Measurements from ENCODE around the gene EFHD2.
A peak's percentile ranks its signal among the peaks of the same experiment; 100 is the strongest.
"Not testable (repeated sequence)": the region's sequence is repeated elsewhere in the genome, so short reads cannot be mapped to it uniquely, and the experiment has no call there.

Gene EFHD2

DNA sequence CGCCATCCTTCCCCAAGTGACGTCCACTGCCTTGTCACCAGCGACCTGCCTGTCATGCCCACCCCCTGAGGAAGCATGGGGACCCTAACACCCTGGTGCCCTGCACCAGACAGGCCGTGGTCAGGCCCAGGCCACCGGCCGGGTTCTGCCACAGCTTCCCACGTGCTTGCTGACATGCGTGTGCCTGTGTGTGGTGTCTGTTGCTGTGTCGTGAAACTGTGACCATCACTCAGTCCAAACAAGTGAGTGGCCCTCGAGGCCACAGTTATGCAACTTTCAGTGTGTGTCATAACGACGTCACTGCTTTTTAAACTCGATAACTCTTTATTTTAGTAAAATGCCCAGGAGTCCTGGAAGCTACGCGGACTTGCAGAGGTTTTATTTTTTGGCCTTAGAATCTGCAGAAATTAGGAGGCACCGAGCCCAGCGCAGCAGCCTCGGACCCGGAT is 20.0 kb downstream of the EFHD2 start:
- ChIA-PET POLR2A (ENCODE audit: low non-redundant PET) (no interaction called here), CTCF (interaction anchor here (3.7 kb wide), 1 partner anchor 105 kb away, joined by 57 read pairs; no protein-coding TSS in a partner anchor)
- H3K27ac ChIP-seq: peak overlapping the region; percentile 50
- TF ChIP-seq, protein P1, sequence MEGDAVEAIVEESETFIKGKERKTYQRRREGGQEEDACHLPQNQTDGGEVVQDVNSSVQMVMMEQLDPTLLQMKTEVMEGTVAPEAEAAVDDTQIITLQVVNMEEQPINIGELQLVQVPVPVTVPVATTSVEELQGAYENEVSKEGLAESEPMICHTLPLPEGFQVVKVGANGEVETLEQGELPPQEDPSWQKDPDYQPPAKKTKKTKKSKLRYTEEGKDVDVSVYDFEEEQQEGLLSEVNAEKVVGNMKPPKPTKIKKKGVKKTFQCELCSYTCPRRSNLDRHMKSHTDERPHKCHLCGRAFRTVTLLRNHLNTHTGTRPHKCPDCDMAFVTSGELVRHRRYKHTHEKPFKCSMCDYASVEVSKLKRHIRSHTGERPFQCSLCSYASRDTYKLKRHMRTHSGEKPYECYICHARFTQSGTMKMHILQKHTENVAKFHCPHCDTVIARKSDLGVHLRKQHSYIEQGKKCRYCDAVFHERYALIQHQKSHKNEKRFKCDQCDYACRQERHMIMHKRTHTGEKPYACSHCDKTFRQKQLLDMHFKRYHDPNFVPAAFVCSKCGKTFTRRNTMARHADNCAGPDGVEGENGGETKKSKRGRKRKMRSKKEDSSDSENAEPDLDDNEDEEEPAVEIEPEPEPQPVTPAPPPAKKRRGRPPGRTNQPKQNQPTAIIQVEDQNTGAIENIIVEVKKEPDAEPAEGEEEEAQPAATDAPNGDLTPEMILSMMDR (conservative IDR thresholded peaks at IDR 0.05; ENCODE audit: low read depth): no peak
- DNase-seq (ENCODE audit: low spot score): no peak

DNA sequence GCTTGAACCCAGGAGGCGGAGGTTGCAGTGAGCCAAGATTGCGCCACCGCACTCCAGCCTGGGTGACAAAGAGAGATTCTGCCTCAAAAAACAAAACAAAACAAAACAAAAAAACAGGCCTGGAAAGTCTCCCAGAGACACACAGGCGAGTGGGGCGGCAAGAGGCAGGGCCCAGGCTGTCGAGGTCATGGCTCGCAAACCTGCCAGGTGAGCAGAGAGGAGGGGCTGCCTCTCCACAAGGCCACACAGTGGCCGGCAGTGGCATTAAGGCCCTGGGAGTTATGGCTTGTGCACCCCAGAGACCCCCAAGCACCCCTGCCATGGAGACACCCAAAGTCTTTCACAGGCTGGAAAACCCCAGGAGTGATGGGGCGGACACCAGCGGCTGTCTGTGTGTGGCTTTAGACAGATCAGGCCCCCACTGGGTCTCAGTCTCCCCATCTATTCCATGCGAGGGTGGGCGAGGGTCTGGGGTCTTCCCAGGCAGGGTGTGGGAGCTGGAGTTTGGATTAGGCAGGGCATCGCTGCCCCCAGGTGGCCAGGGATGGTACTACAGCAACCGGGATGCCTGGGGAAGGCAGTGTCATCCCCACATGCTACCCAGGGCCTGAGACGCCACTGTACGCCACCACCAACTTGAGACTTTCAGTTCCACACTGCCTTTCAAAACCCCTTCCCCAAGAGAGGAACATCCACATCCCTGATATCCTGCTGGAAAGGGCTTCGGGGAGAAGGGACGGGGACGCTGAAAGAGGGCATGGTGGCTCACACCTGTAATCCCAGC is 21.3 kb downstream of the EFHD2 start:
- H3K27ac ChIP-seq: peak overlapping the region; percentile 50
- CTCF ChIA-PET: interaction anchor here (0.6 to 3.7 kb wide), 19 partner anchors 10 to 278 kb away, joined by 3 to 57 read pairs (median 4); partner anchors contain the start of gene DNAJC16
- TF ChIP-seq, protein P1 (conservative IDR thresholded peaks at IDR 0.05; ENCODE audit: low read depth): peak; percentile 91
- DNase-seq (ENCODE audit: low spot score): no peak
- POLR2A ChIA-PET (ENCODE audit: low non-redundant PET): no interaction called here

DNA sequence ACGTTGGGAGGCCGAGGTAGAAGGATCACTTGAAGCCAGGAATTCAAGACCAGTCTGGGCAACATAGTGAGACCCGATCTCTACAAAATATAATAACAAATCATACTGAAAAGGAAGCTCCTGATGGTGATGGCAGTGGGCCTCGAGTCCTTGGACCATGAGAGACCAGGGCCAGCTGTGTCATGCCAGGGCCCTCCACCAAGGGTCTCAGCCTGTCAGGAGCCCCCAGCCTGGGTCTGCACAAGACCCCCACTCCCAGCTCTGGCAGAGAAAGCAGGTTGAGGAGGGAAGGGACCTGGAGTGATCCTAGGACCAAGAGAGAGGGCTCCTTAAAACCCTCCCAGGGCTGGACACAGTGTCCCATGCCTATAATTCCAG is 21.9 kb downstream of the EFHD2 start:
- CTCF ChIA-PET: interaction anchor here (0.6 to 3.7 kb wide), 13 partner anchors 9 to 278 kb away, joined by 3 to 57 read pairs (median 4); no protein-coding TSS in a partner anchor
- H3K27ac ChIP-seq: peak overlapping the region; percentile 50; the same call in 1 of the 2 replicates
- no peak for DNase-seq (ENCODE audit: low spot score)
- POLR2A ChIA-PET (ENCODE audit: low non-redundant PET): no interaction called here
- TF ChIP-seq, protein P1 (conservative IDR thresholded peaks at IDR 0.05; ENCODE audit: low read depth): 0 out of 2 replicates have a peak, but pooled peaks have one; percentile 32

DNA sequence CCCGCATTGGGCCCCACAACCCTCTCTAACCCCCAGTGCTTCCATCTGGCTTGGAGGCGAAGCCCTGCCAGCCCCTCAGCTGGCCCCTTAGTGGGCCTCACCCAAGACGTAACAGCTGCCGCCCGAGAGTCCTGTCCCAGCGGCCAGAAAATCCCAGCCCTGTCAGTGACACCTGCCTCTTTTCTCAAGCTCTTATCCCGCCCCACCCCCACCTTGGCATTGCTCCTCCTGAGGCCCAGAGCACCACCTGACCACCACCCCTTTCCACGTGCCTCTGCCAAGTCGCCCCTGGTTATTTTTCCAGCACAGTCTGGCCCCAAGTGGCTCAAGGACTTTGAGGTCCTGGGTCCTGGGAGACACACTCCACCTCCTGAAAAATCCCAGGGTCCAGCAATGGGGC is 22.6 kb downstream of the EFHD2 start:
- CTCF ChIA-PET: interaction anchor here (0.5 to 3.7 kb wide), 5 partner anchors 32 to 912 kb away, joined by 3 to 57 read pairs (median 3); no protein-coding TSS in a partner anchor
- H3K27ac ChIP-seq: peak overlapping the region; percentile 50
- no peak for DNase-seq (ENCODE audit: low spot score)
- POLR2A ChIA-PET (ENCODE audit: low non-redundant PET): no interaction called here
- TF ChIP-seq, protein P1 (conservative IDR thresholded peaks at IDR 0.05; ENCODE audit: low read depth): no peak

DNA sequence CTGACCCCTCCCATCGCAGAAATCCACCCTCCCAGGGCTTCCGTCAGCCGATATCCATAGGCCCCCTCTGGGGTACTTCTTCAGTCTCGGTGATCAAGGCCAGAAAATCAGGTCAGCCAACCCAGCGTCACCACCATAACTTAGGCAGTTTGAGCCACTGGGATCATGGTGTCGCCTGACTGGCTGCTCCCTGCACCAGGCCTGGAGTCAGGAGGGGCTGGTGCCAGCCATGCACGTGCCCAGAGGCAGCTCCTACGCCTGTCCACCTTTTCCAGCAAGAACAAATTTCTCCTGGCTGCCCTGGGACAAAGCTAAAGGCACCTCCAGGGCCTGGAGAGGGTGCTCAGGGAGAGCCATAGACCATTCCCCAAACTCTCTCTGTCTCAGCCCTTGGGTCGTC is 23.8 kb downstream of the EFHD2 start:
- no peak overlapping the region for H3K27ac ChIP-seq
- DNase-seq (ENCODE audit: low spot score): no peak
- ChIA-PET POLR2A (ENCODE audit: low non-redundant PET) (no interaction called here), CTCF (no interaction called here)
- TF ChIP-seq, protein P1 (conservative IDR thresholded peaks at IDR 0.05; ENCODE audit: low read depth): no peak

DNA sequence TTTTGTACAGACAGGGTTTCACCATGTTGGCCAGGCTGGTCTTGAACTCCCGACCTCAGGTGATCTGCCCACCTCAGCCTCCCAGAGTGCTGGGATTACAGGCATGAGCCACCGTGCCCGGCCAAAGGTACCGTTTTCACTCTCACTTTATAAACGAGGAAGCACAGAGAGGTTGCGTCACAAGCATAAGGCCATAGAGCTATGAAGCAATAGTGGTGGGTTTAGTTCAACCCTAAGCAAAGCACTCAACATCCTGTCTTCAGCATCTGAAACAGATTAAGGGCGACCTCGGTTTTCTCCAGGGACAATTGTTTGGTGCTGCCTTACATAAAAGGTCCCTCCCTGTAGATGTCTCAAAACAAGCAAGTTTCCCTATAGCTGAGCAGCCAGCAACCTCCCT is 25.1 kb downstream of the EFHD2 start:
- POLR2A ChIA-PET (ENCODE audit: low non-redundant PET); H3K27ac ChIP-seq; CTCF ChIA-PET; DNase-seq (ENCODE audit: low spot score): not testable (repeated sequence)
